Middle frontal gyrus (tissue), 1 donor: ENCODE results near the gene B9D2.

Source experiments
- DNase-seq: peaks from one replicate; pipeline ENCODE4 v3.0.0-alpha.2; 2015; ENCODE audit warnings: low spot score; ENCODE audit errors: extremely low spot score

B9D2 gene

DNA sequence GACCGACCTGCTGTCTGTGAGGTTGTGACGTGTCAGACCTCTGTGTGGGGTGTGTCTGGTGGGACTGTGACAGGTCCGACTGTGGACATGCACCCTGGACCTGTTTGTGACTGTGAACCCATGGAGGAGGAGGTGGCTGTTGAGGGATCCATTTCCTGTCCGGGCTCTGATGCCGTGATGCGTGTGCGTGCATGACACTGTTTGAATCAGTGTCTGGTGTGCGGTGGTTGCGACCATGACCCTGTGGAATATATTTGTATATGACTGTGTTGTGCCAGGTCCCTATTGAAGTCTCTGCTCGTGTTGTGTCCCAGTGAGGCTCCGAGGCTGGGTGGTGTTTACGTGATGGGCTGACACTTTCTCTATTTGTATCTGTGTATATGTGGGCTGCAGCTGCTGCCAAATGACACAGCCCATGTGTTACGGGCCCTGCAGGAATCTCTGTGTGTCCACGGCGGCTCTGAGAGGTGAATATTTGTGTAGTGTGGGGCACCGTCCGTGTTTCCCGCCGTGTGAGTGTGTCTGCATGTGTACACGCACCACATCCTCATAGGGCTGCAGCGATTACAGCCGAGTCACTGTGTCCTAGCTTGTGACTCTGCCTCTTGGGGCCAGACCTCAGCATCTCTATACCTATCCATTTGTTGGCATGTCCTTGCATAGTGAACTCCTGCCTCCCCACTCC, 35.6 kb downstream of the B9D2 start:
- DNase-seq: no peak

- DNase-seq: no peak
Observed at GRCh38 chr19:41327576-41328156, 36.3 kb downstream of the B9D2 start.

- DNase-seq: no peak
Observed at GRCh38 chr19:41327076-41327575, 36.8 kb downstream of the B9D2 start.

- no peak for DNase-seq
Observed at GRCh38 chr19:41325947-41326706, 37.8 kb downstream of the B9D2 start.

GRCh38 chr19:41325640-41325946, 38.4 kb downstream of the B9D2 start:
- DNase-seq: no peak

DNA sequence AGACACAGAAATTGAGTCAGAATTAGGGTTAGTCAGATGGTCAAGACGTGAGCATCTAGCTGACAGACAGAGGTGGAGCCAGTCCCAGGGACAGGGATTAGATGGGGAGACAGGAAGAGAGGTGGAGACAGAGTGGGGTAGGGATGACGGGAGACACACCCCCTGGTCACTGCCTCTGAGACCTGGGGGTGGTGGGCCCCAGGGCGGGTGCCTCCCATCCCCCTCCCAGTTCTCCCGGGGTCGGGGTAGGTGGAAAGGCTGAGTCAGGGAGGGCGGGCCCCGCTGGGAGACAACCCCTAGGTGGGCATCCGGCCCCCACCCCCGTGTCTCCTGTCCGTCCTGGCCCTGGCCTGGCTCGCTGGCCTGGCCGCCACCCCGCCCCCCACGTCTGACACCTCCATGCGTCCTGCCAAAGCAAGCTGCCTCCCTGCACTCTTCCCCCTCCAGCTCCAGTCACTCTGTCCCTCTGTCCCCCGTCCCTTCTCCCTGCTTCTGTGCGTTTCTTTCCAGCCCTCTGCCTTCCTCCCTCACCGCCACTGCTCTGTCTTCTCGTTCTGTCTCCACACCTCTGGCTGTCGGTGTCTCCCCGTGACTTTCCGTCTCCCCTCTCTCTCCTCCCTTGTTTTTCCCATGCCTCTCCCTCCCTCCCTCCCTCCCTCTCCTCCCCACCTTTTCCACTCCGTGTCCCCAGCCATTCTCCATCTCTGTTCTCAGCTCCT, 38.9 kb downstream of the B9D2 start:
- DNase-seq: no peak

DNA sequence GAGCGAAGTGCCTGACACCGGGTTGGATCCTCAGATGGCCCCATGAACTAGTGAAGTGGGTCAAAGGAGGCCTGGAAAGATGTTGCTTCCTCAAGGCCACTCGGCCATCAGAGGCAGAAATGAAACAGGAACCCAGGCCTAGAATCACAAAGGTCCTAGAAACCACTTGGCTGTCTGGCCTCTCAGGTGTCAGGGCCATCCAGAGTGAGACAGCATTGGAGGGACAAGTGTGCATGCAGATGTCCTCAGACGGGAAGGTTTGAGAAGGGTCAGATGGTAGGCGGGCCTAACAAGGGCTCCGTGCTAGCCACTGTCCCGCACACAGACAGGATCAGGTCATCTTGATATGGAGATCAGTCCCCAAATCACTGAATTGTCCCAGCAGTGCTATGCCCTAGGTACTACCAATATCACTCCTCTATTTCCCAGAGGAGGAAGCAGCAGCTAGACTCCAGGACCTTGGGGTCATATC, 39.7 kb downstream of the B9D2 start:
- no peak for DNase-seq

GRCh38 chr19:41323430-41324125, 40.4 kb downstream of the B9D2 start:
- DNase-seq: no peak

- DNase-seq: no peak
Observed at GRCh38 chr19:41323023-41323422, 40.9 kb downstream of the B9D2 start.

GRCh38 chr19:41322451-41322850, 41.5 kb downstream of the B9D2 start:
- no peak for DNase-seq

DNA sequence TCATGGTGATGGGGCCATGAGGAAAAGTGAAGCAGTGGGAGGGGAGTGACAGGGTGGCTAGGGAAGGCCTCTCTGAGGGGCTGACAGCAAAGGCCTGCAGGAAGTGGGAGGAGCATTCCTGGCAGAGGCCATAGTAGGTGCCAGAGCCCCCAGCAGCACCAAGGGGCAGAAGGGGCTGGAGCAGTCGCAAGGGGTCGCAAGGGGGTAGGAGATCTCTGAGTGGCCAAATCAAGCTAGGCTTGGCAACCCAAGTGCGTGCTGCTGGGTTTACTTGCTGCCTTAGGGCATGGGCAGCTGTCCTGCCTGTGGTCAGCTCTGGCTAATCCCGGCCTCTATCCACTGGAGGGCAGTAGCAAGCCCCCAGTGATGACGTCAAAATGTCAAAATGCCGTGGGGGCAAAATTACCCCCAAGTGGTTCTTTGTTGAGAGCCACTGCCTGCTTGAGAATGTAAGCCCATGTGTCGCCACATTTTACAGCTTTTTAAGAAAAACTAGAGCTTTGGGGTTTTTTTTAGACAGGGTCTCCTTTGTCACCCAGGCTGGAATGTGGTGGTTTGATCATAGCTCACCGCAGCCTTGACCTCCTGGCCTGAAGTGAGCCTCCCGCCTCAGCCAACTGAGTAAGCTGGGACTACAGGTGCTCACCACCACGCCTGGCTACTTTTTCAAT, 42.2 kb downstream of the B9D2 start:
- DNase-seq: no peak

- no peak for DNase-seq
Observed at GRCh38 chr19:41321204-41321599, 42.7 kb downstream of the B9D2 start.

DNA sequence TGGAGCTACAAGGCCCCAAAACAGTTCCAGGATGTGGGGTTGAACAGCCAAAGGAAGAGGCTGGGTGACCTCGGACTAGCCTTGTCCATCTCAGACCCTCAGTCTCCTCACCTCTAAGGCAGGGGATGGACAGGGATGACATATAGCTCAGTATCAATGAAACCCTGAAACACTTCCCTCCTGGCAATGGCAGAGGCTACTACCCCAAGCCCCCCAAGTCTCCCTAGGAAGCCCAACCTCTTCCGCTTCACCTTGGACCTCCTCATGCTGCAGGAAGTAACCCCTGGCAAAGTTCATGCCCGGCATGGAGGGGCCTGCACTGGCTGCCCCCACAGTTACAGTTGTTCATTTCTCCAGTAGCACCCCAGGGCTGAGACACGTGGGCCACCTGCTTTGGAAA, 43.4 kb downstream of the B9D2 start:
- DNase-seq: no peak

DNA sequence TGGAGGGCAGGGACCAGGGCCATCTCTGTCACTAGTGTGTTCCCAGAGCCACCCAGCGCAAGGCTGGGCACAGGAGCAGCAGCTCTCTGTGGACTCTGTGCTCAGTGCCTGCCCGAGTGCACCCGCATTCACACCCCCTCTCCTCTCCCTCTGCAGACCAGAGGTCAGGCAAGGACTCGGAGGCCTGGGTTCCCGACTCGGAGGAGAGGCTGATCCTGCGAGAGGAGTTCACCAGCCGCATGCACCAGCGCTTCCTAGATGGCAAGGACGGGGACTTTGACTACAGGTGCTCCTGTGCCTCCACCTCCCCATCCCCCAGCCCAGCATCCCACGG, 43.8 kb downstream of the B9D2 start:
- no peak for DNase-seq

- no peak for DNase-seq
Observed at GRCh38 chr19:41319500-41320184, 44.3 kb downstream of the B9D2 start.

DNA sequence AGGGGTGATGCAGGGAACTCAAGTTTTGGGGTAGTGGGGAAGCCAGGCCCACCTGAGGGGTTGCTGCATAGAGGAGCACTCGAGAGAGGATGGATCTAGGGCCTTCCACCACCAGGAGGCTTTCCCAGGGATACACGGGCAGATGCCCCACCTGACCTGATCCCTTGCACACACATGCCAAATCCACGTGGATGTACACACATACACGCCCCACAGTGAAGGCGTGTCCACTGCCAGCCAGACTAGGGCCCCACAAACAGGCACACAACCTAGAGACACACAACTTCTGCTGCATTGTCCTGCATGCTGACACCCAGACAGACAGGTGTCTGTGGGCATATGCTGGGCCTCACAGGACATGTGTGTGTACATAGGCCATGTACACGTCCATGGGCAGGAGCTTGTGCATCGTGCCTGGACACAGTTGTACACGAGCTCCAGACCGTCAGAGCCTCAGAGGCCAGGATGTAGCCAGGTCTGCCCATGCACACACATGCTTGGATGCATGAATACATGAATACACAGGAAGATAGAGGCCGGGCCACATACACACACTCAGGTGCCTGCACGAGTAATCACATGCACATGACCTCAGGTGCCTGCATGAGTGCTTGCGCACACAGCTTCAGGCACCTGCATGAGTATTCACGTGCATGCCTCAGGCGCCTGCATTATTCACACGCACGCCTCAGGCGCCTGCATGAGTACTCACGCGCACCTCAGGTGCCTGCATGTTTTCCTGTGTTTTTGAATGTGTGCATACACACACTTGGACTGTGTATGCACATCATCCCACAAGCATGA, 45.1 kb downstream of the B9D2 start:
- no peak for DNase-seq

DNA sequence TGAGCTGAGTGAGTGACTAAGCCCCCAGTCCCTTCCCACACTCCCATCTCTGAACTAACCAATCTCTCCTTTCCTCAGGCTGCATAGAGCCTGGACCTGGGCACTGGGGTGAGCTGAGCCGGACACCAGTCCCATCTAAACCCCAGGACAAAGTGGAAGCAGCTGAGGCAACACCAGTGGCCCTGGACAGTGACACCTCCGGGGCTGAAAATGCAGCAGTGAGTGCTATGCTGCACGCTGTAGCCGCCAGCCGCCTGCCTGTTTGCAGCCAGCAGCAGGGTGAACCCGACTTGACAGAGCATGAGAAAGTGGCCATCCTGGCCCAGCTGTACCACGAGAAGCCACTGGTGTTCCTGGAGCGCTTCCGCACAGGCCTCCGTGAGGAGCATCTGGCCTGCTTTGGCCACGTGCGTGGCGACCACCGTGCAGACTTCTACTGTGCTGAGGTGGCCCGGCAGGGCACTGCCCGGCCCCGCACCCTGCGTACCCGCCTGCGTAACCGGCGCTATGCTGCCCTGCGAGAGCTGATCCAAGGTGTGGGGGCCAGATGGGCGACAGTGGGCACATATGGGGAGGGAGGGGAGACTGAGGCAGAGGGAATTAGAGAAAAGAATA, 47.5 kb downstream of the B9D2 start:
- no peak for DNase-seq

DNA sequence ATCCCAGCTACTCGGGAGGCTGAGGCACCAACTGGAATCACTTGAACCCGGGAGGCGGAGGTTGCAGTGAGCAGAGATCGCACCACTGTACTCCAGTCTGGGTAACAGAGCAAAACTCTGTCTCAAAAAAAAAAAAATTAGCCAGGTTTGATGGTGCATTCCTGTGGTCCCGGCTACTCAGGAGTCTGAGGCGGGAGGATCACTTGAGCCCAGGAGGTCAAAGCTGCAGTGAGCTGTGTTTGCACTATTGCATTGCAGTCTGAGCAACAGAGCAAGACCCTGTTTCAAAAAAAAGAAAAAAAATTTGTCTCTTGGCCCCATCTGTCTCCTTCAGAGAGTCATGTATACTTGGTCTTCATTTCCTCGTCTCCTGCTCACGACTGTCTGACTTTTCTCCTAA, 52.3 kb downstream of the B9D2 start:
- DNase-seq: no peak

DNA sequence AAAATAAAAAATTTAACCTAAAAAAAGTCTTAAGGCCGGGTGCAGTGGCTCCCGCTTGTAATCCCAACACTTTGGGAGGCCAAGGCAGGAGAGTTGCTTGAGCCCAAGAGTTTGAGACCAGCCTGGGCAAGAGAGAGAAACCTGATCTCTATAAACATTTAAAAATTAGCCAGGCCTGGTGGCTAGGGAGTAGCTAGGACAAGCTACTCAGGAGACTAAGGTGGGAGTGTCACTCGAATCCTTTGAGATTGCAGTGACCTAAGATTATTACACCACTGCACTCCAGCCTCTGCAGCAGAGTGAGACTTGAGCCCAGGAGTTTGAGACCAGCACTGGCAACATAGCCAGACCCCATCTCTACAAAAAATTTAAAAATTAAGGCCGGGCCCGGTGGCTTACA, 52.9 kb downstream of the B9D2 start:
- DNase-seq: no peak
